K562 (cell line): ENCODE results near the gene GDF15. TPM values are rescaled to one million over a fixed set of nuclear protein-coding genes. Genes with fewer than 3 reads are reported as not detected.

ENCODE experiments used
- BHLHE40 ChIP-seq: IDR thresholded peaks from 2 replicates; pipeline ENCODE4 v1.6.1; 2011; ENCODE audit warnings: low read length, improper control_type of control experiment
- BRCA1 ChIP-seq, 2 experiments: fragments of 450-650 bp in 1 of 2; sonication (generic) in 1 of 2; formaldehyde crosslinking in 1 of 2; IDR thresholded peaks; 2 replicates each; pipeline versions ENCODE4 v1.5.0 to v1.6.1; 2017 to 2020; ENCODE audit warnings: mild to moderate bottlenecking in 1 of 2, missing genetic modification reagents in 1 of 2
- HBP1 ChIP-seq: fragments of 450-650 bp; formaldehyde crosslinking; IDR thresholded peaks from 2 replicates; pipeline ENCODE4 v1.4.0; 2022; ENCODE audit warnings: missing genetic modification characterization
- HMGN3 ChIP-seq: IDR thresholded peaks from 2 replicates; pipeline ENCODE4 v1.6.1; 2011; ENCODE audit warnings: borderline replicate concordance, low read depth, mild to moderate bottlenecking, mixed read lengths, low read length; ENCODE audit not compliant: insufficient read length; ENCODE audit errors: extremely low read depth
- JUND ChIP-seq, 2 experiments: IDR thresholded peaks; 2 replicates in 1 of 2; 3 replicates in 1 of 2; pipeline ENCODE4 v1.6.1; 2011; ENCODE audit warnings: borderline replicate concordance in 2 of 2, low read depth in 2 of 2, low read length in 2 of 2, improper control_type of control experiment in 1 of 2, missing biosample characterization in 1 of 2, missing genetic modification characterization in 1 of 2, missing genetic modification reagents in 1 of 2
- MBD2 ChIP-seq: sonication (generic); IDR thresholded peaks from 2 replicates; pipeline ENCODE4 v1.6.1; 2016; ENCODE audit warnings: low read depth, borderline replicate concordance
- MED1 ChIP-seq: sonication (generic); formaldehyde crosslinking; IDR thresholded peaks from 2 replicates; pipeline ENCODE4 v1.8.1; 2023; ENCODE audit warnings: missing genetic modification reagents, borderline replicate concordance
- MYC ChIP-seq, 2 experiments: fragments of 250-450 bp in 1 of 2; sonication (Bioruptor Pico) in 1 of 2; IDR thresholded peaks; 2 replicates each; pipeline versions ENCODE4 v1.5.1 to v1.6.1; 2012 to 2021; ENCODE audit warnings: low read depth in 2 of 2, borderline replicate concordance in 1 of 2, improper control_type of control experiment in 1 of 2, low read length in 1 of 2, mild to moderate bottlenecking in 1 of 2, moderate library complexity in 1 of 2
- NR0B1 ChIP-seq: fragments of 450-650 bp; IDR thresholded peaks from one replicate; pipeline ENCODE4 v1.6.1; 2018; ENCODE audit warnings: mild to moderate bottlenecking, moderate library complexity; ENCODE audit not compliant: partially characterized antibody
- NR2C1 ChIP-seq, 2 experiments: fragments of 450-650 bp; IDR thresholded peaks; 2 replicates each; pipeline ENCODE4 v1.6.1; 2017; ENCODE audit warnings: mild to moderate bottlenecking in 2 of 2, antibody characterized with exemption in 1 of 2, inconsistent platforms in 1 of 2, missing compliant biosample characterization in 1 of 2, missing genetic modification characterization in 1 of 2
- RUNX1 ChIP-seq: sonication (generic); IDR thresholded peaks from 2 replicates; pipeline ENCODE4 v1.6.1; 2016; ENCODE audit warnings: antibody characterized with exemption, low read depth
- SMARCA4 ChIP-seq: fragments of 450-650 bp; IDR thresholded peaks from 2 replicates; pipeline ENCODE4 v1.6.1; 2016
- TAL1 ChIP-seq: fragments of 450-650 bp; IDR thresholded peaks from 2 replicates; pipeline ENCODE4 v1.6.1; 2016; ENCODE audit warnings: mild to moderate bottlenecking
- THRAP3 ChIP-seq: fragments of 450-650 bp; IDR thresholded peaks from 2 replicates; pipeline ENCODE4 v1.6.1; 2016; ENCODE audit warnings: mild to moderate bottlenecking, inconsistent platforms, borderline replicate concordance
- THRB ChIP-seq: fragments of 450-650 bp; formaldehyde crosslinking; conservative IDR thresholded peaks from 2 replicates; pipeline ENCODE4 v1.4.0; 2022; ENCODE audit warnings: mild to moderate bottlenecking, missing genetic modification characterization
- TRIM24 ChIP-seq, 2 experiments: fragments of 450-650 bp; IDR thresholded peaks; 2 replicates each; pipeline ENCODE4 v1.6.1; 2016
- TRIM28 ChIP-seq: fragments of 450-650 bp; IDR thresholded peaks from 2 replicates; pipeline ENCODE4 v1.6.1; 2017
- ZBTB12 ChIP-seq: fragments of 250-450 bp; sonication (Bioruptor Pico); IDR thresholded peaks from 2 replicates; pipeline ENCODE4 v1.4.0; 2020
- ZNF277 ChIP-seq: fragments of 250-450 bp; sonication (Bioruptor Pico); IDR thresholded peaks from 2 replicates; pipeline ENCODE4 v1.8.0; 2022; ENCODE audit warnings: inconsistent platforms, mild to moderate bottlenecking, moderate library complexity, borderline replicate concordance
- polyA plus RNA-seq, 8 experiments: library from polyadenylated mRNA; depleted of rRNA in 4 of 8; stranded (reverse) in 5 of 8; unstranded in 3 of 8; fragments of >200 nt; fragmentation: Nextera tagmentation in 2 of 8; fragmentation: Illumina TruSeq in 1 of 8; extraction: Ambion mirVana in 2 of 8; extraction: Trizol in 1 of 8; gene quantifications; 2 replicates each; pipeline versions ENCODE4 v1.2.1 to v1.2.3, GENCODE V29; 2011 to 2014; ENCODE audit warnings: inconsistent platforms in 1 of 8, missing spikeins in 1 of 8
- total RNA-seq, 7 experiments: library from RNA; depleted of rRNA in 6 of 7; stranded (reverse); fragments of >200 nt in 6 of 7; fragmentation: Illumina TruSeq in 2 of 7; extraction: Trizol in 2 of 7; gene quantifications; 2 replicates each; pipeline versions ENCODE4 v1.2.1 to v1.2.3, GENCODE V29; 2011 to 2021; ENCODE audit warnings: low replicate concordance in 1 of 7

The GDF15 gene
- total and polyA plus RNA-seq, 9 of the 15 experiments (the other 6 are each of a cell fraction or from before 2014, with no cell fraction given), result 2.3 to 82.4 (median 12.5) TPM

GRCh38 chr19:18438331-18439024 is 52.5 kb downstream of the GDF15 start (continued):
- no peak for TF ChIP-seq HBP1 (CRISPR knock-in tag)
- TF ChIP-seq TRIM28, result no peak
- TF ChIP-seq ZNF277 (CRISPR knock-in tag), result no peak
- TF ChIP-seq ZBTB12, result no peak
- 0 out of 2 replicates have a peak, but pooled peaks have one; percentile 34 for TF ChIP-seq THRB (CRISPR knock-in tag)
- TF ChIP-seq NR2C1 (IDR thresholded peaks at IDR 0.05), result no peak
- TF ChIP-seq NR2C1 (tag; IDR thresholded peaks at IDR 0.05), result 0 out of 2 replicates have a peak, but pooled peaks have one; percentile 34
- TF ChIP-seq MED1 (CRISPR knock-in tag), result no peak
- peak; percentile 76 for TF ChIP-seq MYC (IDR thresholded peaks at IDR 0.05; ENCODE audit: low read depth, low read length)
- peak; percentile 35; the same call in 1 of the 2 replicates for TF ChIP-seq MYC (CRISPR knock-in tag; IDR thresholded peaks at IDR 0.05; ENCODE audit: borderline replicate concordance, low read depth)
- no peak for TF ChIP-seq BRCA1 (IDR thresholded peaks at IDR 0.05)
- peak; percentile 81; the same call in 1 of the 2 replicates for TF ChIP-seq BRCA1 (CRISPR knock-in tag; IDR thresholded peaks at IDR 0.05)
- 0 out of 2 replicates have a peak, but pooled peaks have one; percentile 16 for TF ChIP-seq MBD2
- TF ChIP-seq HMGN3, result peak; percentile 91
- TF ChIP-seq TRIM24 (IDR thresholded peaks at IDR 0.05), result peak in 1 of 2 experiments; percentile 44; a peak in 1 of 4 replicates
- TF ChIP-seq NR0B1, result no peak
- TF ChIP-seq THRAP3, result no peak
- TF ChIP-seq JUND (IDR thresholded peaks at IDR 0.05; ENCODE audit: borderline replicate concordance, low read depth, low read length), result no peak
- peak; percentile 9; the same call in 1 of the 3 replicates for TF ChIP-seq JUND (tag; IDR thresholded peaks at IDR 0.05; ENCODE audit: borderline replicate concordance, low read depth, low read length)
- TF ChIP-seq TAL1, result peak; percentile 24; the same call in 1 of the 2 replicates
- TF ChIP-seq BHLHE40, result peak; percentile 38; the same call in 1 of the 2 replicates
- TF ChIP-seq RUNX1, result 0 out of 2 replicates have a peak, but pooled peaks have one; percentile 24
- peak; percentile 77 for TF ChIP-seq SMARCA4
